ENCODE measurements around the gene TUBA4A. TPM values are rescaled to one million over a fixed set of nuclear protein-coding genes. Genes with fewer than 3 reads are reported as not detected.

The TUBA4A gene
- total RNA-seq, 6 experiments from 2014 or later, result 14.9 to 114 (median 35.6) TPM

DNA sequence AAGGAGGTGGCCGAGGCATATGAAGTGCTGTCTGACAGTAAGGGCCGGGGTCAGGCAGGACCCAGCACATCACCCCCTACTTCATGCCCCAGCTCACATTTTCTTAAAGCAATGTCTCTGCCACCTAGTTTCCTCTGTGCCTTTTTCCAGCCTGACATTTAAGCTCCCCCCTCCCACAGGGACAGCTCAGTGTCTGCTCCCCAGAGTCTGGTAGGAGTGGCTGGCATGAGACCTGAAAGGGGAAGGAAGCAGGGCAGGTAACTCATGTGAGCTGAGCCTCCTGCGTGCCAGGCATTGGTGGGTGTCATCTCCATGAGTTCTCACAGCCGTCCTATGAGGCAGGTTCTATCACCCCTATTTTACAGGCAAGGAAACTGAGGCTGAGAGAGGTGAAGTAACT, 26.9 kb upstream of the TUBA4A start:
- Histone ChIP-seq H3K9me3 (no peaks in the 10 kb centered on the region), H3K27ac (peak overlapping the region in 1 of 3 donors; percentile 99), H3K36me3 (peaks cover 0 to 47% (median 10%) of the 10 kb centered on the region in 4 donors), H3K4me3 (no peak overlapping the region), H3K27me3 (no peaks in the 10 kb centered on the region), H3K4me1 (peaks cover 0 to 15% (median 0%) of the 10 kb centered on the region in 4 donors)
- intact Hi-C loops (cut with DNase I), result no loop called here
- ATAC-seq, result no peak
- DNase-seq, result no peak
- TF ChIP-seq POLR2A (IDR thresholded peaks at IDR 0.05), result no peak
- TF ChIP-seq, protein P1, sequence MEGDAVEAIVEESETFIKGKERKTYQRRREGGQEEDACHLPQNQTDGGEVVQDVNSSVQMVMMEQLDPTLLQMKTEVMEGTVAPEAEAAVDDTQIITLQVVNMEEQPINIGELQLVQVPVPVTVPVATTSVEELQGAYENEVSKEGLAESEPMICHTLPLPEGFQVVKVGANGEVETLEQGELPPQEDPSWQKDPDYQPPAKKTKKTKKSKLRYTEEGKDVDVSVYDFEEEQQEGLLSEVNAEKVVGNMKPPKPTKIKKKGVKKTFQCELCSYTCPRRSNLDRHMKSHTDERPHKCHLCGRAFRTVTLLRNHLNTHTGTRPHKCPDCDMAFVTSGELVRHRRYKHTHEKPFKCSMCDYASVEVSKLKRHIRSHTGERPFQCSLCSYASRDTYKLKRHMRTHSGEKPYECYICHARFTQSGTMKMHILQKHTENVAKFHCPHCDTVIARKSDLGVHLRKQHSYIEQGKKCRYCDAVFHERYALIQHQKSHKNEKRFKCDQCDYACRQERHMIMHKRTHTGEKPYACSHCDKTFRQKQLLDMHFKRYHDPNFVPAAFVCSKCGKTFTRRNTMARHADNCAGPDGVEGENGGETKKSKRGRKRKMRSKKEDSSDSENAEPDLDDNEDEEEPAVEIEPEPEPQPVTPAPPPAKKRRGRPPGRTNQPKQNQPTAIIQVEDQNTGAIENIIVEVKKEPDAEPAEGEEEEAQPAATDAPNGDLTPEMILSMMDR (IDR thresholded peaks at IDR 0.05), result no peak
- 80% methylated on average over 1 of the region's 4 CpGs for WGBS (ENCODE audit: insufficient coverage, low coverage, low lambda C conversion rate, missing lambda C conversion rate)

DNA sequence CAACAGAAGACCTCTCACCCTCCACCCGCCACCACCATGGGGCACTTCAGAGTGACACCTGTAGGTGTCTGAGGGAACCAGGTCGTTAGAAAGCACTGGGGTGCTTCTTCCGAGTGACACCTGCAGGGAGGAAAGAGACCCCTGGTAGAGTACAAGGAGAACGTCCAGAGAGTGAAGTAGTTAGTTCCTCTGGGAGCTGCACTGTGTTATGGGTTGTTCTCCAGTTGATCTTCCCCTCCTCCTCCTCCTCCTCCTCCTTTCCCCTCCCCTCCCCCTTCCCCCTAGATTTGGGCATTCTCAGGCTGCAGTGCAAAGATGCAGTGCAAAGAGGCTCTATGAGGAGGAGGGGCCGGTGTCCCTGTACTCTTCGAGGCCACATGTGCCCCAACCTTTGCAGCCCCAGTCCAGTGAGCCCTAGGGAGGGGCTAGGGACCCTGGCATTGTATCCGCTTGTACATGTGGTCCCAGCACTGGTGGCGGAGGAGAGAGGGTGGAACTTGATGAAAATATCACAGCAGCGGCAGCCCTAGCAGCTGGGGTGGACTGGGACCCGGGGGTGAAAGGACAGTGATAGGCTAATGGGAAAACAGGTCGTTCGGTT, 26.3 kb upstream of the TUBA4A start:
- Histone ChIP-seq H3K9me3 (no peaks in the 10 kb centered on the region), H3K27me3 (no peaks in the 10 kb centered on the region), H3K4me3 (peak overlapping the region; percentile 48 to 93 (median 75)), H3K27ac (peak overlapping the region; percentile 95 to 100 (median 99)), H3K36me3 (peaks cover 0 to 40% (median 8%) of the 10 kb centered on the region in 4 donors), H3K4me1 (peaks cover 0 to 15% (median 0%) of the 10 kb centered on the region in 4 donors)
- peak in 1 of 4 donors; percentile 1 for ATAC-seq
- no peak for TF ChIP-seq POLR2A (IDR thresholded peaks at IDR 0.05)
- TF ChIP-seq, protein P1 (IDR thresholded peaks at IDR 0.05), result peak in 1 of 4 donors; percentile 13
- 40% methylated on average over 9 of the region's 12 CpGs for WGBS (ENCODE audit: insufficient coverage, low coverage, low lambda C conversion rate, missing lambda C conversion rate)
- intact Hi-C loops (cut with DNase I), result no loop called here
- DNase-seq, result no peak

DNA sequence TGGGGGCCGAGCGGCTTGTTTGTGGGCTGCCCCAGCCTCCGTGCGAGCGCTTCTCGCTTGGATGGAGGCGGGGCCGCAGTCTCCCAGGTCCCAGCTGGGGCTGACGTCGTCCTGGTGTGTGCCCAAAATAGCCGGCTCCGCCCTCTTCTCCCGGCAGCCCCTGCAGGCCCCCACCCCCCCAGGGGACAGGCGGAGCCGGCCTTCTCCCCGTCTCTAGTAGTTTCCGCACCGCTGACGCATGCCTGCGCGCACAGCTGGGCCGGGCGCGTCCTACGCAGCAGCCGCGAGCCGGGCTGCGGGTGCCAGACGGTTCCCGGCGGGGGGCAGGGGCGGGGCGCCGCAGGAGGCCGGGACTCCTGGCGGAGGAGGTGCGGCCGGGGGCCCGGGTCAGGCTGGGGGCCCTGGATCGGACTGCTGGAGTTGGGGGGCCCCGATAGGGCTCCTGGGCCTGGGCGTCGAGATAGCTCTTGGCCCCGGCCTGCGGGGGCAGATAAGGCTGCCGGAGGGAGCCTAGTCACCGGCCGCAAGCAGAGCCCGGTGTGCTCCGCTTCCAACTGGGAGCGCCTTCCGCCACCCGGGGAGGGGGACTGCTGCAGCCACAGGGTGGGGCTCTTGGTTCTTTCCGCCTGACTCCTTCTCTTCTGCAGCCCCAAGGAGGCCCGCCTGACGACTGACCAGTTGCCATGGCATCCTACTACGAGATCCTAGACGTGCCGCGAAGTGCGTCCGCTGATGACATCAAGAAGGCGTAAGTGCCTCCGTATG, 25.6 kb upstream of the TUBA4A start, which contains the start of gene DNAJB2:
Gene DNAJB2, plus strand, starts transcription at position 216 of the 765 bp plus-strand sequence. Its CDS starts 468 bp downstream, at position 684.
- Histone ChIP-seq H3K36me3 (peaks cover 0 to 33% (median 5%) of the 10 kb centered on the region in 4 donors), H3K27me3 (no peaks in the 10 kb centered on the region), H3K27ac (peak within 1 kb of the TSS; percentile 95 to 100 (median 99)), H3K9me3 (no peaks in the 10 kb centered on the region), H3K4me3 (peak within 1 kb of the TSS; percentile 48 to 93 (median 75)), H3K4me1 (peaks cover 0 to 15% (median 0%) of the 10 kb centered on the region in 4 donors)
- ATAC-seq (peak; percentile 94 to 97 (median 96)), DNase-seq (peak; percentile 99)
- intact Hi-C loops (cut with DNase I), result no loop called here
- WGBS (ENCODE audit: insufficient coverage, low coverage, low lambda C conversion rate, missing lambda C conversion rate), result 0% methylated on average over 12 of the region's 65 CpGs
- TF ChIP-seq POLR2A (IDR thresholded peaks at IDR 0.05), result peak; percentile 96
- TF ChIP-seq, protein P1 (IDR thresholded peaks at IDR 0.05), result peak in 1 of 4 donors; percentile 5

DNA sequence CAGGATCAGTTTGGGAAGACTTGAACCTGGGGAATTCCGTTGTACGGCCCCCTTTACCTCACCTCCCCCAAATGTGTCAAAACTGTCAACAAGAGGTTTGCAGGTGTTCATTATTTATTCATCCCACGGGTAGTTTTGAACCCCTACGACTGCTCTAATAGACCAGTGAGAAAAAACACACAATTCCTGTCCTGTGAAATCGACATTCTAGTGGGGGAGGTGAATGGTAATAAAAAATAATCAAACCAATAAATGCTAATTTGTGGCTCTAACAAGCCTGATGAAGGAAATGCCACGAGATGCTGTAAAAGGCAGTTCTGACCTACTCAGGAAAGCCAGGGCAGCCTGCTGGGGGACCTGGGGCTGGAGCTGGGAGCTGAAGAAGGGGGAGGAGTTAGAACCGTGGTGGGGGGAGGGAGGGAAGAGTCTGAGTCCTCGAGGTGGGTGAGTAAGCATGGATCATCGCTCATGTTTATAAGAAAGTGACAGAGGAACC, 25.0 kb upstream of the TUBA4A start:
- intact Hi-C loops (cut with DNase I), result no loop called here
- Histone ChIP-seq H3K36me3 (peaks cover 0 to 28% (median 5%) of the 10 kb centered on the region in 4 donors), H3K9me3 (no peaks in the 10 kb centered on the region), H3K4me3 (peak overlapping the region; percentile 48 to 93 (median 75)), H3K27me3 (no peaks in the 10 kb centered on the region), H3K4me1 (peaks cover 0 to 15% (median 0%) of the 10 kb centered on the region in 4 donors), H3K27ac (peak overlapping the region; percentile 95 to 100 (median 99))
- peak in 2 of 4 donors; percentile 52 to 61 for ATAC-seq
- TF ChIP-seq, protein P1 (IDR thresholded peaks at IDR 0.05), result no peak
- TF ChIP-seq POLR2A (IDR thresholded peaks at IDR 0.05), result no peak
- WGBS (ENCODE audit: insufficient coverage, low coverage, low lambda C conversion rate, missing lambda C conversion rate), result 12% methylated on average over 8 of the region's 9 CpGs
- DNase-seq, result no peak
